Activated CD4-positive, alpha-beta T cell treated with anti-CD3 and anti-CD28 coated beads, Interleukin-2, amount 50 U/mL, for 1 hour (primary cell): Measurements from ENCODE around the gene EXD2.
A peak's percentile ranks its signal among the peaks of the same experiment; 100 is the strongest.
"Not testable (repeated sequence)": the region's sequence is repeated elsewhere in the genome, so short reads cannot be mapped to it uniquely, and the experiment has no call there.

Experiments used
- DNase-seq: peaks from one replicate; pipeline ENCODE4 v3.0.0-alpha.2; 2020

EXD2 gene

DNA sequence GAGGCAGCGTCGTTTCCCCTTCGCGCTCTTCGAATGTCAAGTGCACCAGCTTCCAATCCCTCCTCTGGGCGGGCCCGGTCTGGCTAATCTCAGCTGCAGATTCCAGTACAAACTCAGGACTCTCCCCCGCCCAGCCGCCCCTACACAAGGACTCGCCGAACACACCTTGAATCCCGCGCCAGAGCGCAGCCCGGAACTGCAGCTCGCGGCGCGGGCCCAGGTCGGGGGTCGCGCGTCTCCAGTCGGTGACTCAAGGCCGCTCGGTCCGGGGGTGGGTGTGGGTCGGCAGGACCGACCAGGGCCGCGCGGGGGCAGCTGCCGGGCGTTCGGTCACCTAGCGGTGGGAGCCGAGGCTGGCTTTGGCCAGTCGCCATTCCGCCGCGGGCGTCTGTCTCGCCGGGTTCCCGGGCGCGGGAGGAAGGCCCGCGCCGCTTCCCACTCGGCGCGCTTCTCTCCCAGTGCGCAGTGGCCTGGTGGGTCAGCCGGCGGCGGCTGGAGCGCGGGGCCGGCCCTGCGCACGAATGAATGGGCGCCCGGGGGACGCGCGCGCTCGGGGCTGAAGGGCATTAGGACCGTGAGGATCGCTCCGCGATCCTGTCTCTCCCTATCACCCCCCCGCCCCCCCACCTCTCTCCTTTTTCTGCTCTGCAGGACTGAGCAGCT lies 68.4 kb downstream of the EXD2 start, which contains the start of gene GALNT16:
Gene GALNT16 (plus strand): TSS at position 632 of the 663 bp plus-strand sequence. CDS start 133 bp downstream, outside the sequence.
- DNase-seq = no peak

DNA sequence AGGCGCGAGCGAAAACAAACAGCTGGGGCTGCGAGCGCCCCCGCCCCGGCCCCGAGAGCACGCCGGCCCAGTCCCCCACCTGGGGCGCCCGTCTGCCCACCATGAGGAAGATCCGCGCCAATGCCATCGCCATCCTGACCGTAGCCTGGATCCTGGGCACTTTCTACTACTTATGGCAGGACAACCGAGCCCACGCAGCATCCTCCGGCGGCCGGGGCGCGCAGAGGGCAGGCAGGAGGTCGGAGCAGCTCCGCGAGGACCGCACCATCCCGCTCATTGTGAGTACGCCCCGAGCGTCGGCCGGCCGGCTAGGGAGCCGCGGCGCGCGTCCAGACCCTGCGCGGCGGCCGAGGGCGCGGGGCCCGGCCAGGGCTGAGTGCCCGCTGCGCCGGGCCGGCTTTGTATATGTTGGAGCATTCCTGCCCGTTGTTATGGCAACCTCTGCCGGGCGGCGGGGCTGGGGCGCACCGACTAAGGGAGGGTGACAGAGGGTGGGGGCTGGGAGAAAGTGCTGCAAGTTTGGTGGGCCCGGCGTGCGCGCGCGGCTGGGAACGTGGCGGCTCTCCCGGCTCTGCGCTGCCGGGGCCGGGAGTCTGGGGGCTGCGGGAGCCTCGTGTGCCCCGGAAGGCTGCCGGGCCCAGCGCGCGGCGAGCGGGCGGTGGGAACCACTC lies 69.0 kb downstream of the EXD2 start:
- DNase-seq = no peak

DNA sequence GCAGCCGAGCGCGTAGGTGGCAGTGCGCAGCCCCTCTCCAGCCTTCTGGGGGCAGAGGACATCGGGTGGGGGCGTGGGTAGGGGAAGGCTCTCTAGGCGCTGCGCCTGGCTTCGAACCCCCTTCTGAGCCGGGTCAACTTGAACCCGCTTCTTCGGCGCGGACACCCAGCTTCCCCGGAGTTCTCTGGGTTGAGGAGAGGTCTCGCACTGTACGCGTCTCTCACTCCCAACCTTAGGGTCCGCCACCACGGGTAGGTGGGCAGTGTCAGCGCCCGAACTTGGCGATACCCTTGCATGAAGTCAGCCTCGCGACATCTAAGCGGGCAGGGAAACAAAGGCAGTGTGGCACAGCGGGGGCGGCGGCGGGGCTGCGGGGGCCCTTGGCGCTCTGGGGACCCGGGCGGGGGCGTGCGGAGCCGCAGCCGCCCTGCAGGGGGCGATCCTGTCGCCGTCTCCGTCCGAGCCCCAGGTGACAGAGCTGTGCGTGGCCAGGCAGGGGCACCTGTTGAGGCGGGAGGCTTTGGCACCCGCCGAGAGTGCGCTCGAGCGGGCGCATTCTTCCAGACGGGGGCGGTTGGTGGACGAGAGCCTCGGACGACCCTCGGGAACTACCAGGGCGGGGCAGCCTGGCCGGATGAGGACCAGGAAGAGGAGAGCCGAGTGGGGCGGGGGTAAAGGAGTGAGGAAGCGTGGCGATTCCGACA lies 69.7 kb downstream of the EXD2 start:
- peak; percentile 24 for DNase-seq

DNA sequence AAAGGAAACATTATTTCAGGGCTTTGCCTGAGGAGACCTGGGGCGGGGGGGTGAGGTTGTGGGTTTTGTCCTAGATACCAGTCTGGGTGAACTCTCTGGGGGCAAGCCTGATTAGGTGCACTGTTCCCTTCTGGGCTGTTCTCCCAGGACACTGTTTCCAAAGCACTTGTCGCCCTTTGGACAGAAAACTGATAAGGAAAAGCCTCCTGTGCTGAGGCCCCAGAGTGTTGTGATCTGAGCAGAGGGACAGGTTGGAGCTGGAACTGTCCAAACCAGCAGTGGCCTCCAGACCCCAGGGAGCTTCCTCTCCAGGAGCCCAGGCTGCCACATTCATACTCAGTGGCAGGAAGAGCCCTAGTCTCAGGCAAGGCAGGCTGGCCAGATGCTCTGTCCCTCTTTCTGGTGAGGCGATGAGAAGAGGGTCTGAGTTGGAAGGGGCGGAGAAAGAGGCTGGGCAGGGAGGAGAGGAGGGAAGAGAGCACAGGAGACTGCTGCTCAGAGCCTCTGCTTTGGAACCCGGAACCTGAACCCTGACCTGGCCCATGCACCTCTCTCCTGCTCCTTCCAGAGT lies 70.5 kb downstream of the EXD2 start:
- no peak for DNase-seq

DNA sequence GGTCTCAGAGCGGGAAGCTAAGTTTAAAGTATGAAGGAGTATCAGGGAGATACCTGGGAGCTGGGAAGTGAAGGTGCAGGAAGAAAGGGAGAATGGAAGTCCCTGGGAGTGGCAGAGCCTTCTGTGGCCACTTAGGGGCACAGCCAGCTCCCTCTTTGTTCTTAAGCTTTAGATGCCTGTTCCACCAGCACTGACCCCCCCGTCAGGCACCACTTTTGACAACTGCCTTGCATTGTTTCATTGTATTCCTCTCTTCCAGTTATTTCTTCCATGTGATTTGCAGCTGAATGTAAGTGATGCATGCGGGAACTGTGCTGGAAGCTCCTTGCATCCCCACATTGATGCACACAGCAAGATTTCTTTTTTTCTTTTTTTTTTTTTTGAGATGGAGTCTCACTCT lies 71.2 kb downstream of the EXD2 start:
- no peak for DNase-seq

DNA sequence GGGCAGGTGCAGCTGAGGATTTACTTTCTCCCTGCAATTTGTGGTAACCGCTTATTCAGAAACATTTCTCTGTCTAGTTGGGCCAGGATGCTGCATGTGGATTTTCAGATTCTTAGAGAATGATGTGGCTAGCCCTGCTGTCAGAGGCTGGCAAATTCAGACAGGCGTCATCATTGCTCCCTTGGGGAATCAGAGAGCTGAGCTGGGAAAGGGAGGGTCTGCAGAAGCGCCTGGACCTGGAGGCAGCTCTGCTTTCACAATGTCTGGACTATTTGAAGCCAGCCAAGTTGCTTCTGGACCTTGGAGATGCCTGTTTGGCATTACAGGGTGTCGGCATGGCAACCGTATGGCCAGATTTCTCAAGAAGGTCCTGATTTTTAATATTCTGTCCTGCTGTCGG lies 72.1 kb downstream of the EXD2 start:
- no peak for DNase-seq

DNA sequence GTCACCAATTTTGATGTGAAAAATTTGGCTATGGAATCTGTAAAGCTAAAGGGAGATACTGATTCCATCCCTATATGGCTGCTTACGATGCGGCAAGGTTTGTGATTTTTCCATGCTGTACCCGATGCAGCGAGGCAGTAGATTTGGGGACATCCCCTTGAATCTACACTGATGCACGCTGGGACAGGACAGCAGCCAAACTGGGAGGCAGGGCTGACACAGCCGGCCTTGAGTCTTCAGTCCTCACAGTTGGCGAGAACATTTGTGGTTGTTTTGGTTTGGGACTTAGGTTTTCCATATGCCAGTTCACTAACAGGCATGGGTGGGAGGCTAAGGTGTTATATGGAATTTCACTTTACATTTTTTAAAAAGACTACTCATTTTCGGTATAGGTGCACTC lies 72.5 kb downstream of the EXD2 start:
- DNase-seq = no peak

DNA sequence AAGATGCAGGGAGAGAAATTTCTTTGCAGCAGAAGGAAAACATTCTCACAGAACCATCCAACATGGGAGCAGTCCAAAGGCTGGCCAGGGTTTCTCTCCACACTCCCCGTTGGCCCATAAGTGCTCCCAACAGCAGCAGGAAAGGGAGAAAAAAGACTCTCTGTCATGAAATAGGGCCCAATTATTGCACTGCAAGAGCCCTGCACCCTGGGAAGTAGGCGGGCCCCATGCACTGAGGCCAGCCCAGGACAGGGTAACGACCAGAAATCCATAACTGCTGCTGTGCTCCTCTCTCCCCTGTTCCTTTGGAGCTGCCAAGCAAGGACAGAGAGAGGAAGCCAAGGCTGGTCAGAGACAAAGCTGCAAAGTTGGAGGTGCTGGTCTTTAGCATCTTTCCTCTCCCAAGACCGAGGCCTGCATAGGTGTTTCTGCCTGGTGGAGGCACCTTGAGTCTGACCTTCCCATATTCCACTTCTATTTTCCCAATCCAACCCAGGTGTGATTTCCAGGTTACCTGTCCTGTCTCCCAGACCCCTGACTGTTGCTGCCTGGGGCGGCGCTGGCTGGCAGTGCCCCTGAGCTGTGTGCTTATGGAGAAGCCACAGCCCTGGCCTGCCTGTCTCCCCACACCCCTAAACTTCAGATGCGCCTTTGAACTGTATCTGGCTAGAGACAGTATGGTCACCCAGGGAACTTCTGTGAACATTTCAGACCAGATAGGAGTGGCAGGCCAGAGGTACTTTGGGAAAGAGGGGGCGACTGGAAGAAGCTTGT lies 75.5 kb downstream of the EXD2 start:
- no peak for DNase-seq

DNA sequence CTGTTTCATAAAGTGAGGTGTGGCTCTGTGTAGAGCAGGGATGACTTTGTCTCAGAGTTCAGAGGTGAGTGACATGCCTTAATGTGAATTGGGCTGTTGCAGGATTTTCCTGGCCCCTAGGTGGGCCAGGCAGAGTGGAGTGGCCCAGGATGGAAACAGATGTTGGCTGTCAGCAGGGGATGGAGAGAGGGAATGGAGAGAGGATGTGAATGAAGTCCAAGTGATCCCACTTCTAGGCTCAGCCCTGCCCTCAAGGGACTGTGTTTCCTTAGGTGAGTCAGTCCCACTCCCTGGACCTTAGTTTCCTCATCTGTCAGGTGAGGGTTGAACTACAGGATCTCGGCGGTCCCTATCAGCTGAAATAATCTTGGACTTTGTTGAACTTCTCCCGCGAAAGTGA lies 76.2 kb downstream of the EXD2 start:
- DNase-seq = no peak

DNA sequence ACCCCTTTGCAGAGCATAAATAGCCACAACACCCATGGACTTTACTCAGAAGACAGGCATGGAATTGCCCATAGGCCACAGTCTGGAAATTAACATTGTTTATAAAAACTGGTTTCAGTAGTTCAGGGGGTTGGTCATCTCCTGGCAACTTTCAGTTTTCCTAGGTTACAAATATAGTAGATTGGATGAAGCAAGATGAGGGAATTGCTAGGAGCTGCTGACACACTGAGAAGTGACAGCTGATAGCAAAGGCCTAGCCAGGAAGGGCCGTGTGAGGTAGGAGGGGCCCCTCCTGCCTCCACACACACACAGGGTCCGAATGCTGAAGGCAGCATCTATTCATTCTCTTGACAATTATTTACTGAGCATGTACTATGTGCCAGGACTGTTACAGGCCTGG lies 76.9 kb downstream of the EXD2 start:
- DNase-seq = no peak

DNA sequence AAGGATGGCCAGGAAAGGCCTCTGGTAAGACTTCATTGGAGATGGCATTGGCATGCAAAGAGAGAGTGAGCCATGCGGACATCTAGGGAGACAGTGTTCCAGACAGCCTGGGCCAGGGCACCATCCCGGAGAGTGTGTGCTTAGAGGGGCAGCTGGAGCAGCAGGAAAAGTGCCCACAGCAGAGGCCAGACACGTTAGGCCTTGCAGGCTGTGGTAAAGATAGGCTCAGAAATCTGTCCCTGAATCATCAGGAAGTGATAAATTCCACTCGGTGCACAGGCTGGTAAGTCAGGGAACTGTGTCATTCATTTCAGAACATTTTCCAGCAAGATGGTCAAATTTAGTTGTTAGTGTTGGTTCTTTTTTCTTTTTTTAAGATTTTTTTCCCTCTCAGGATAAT lies 77.5 kb downstream of the EXD2 start:
- DNase-seq = no peak

DNA sequence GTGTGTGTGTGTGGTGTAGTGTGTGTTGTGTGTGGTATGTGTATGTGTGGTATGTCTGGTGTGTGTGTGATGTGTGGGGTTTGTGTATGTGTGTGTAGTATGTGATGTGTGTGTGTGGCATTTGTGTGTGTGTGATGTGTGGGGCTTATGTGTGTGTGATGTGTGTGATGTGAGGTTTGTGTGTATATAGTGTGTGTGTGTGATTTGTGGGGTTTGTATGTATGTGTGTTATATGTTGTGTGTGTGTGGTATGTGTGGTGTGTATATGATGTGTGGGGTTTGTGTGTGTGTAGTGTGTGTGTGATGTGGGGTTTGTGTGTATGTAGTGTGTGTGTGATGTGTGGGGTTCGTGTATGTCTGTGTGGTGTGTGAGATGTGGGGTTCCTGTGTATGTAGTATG lies 78.1 kb downstream of the EXD2 start:
- DNase-seq = no peak

DNA sequence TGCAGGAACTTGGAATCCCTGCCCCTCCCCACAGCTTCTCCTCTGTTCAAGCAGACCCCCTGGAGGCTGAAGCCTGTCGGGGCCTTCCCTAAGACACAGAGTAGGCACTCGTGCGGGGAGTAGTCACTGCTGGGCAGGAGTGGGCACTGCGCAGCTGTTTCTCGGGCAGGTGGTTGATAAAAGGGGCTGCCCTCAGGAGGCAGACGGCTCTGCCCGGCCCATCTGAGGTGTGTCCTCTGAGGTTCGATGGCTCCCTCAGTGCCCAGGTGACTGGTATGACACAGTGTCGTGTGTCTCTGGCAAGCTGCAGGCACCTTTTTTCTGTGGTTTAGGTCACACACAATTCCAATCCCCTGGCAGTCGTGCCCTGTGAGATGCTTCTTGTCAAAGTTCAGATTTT lies 78.8 kb downstream of the EXD2 start:
- DNase-seq = no peak

DNA sequence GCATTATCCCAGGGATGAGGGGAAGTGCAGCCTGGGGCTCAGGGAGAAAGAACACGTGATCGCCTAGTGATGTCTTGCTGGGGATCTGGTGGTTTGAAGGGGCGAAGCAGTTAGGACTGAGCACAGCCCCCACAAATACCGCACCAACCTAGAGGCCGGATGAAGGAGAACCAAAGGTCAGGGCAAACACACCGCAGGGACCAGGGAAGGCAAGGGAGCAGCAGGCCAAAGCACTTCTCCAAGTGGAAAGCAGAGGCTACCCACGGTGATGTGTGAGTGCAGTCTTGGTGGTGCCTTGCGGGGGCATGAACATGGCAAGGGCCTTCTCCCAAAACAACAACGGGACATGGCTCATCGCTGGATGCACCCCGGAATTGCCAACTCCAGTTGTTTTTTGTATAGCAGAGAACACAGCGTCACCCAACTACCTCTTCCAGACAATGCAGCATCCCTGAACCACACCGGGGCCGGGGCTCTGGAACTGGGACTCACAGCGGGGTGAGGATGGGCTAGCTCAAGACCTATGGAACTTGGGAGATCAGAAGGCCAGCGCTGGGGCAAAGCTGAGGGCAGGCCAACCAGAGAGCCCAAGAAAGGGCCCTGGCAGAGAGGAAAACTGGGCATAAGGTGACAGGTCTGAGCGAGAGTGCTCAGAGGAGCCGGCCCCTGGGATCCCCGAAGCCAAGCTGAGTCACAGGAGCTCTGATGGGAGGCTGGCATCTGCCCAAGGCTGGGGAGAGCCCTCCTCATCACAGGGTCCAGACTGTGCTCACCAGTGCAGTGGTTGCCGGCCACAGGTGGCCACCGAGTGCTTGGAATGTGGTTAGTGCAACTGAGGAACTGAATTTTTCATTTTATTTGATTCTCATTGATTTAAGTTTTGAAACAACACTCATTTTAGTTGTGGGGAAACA lies 79.8 kb downstream of the EXD2 start:
- DNase-seq = no peak

DNA sequence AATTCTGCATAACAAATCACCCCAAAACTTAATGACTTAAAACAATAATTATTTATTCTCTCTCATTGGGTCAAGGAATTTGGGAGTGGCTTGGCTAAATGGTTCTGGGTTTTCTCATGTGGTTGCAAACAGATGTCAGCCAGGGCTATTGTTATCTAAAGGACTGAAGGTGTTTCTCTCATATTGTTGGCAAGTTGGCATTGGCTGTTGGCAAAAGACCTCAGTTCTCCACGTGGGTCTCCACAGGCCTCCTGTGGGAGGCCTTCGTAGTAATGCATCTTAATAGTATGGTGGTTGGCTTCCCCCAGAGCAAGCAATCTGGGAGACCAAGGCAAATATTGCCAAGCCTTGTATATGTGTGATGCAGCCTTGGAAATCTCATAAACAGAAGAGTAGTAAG lies 83.0 kb downstream of the EXD2 start:
- no peak for DNase-seq

DNA sequence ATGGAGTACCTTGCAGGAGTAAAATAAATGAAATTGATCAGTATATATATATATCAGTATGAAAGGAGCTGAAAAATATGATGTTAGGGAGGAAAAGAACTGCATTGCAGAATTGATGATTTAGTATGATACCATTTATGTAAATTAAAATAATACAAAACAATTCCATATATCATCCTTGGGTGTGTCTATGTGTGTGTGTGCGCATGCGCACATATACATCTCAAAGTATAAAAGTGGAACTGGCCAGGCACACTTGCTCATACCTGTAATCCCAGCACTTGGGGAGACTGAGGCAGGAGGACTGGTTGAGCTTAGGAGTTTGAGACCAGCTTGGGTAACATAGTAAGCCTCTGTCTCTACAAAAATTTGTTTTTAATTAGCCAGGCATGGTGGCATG lies 84.0 kb downstream of the EXD2 start:
- DNase-seq = no peak

DNA sequence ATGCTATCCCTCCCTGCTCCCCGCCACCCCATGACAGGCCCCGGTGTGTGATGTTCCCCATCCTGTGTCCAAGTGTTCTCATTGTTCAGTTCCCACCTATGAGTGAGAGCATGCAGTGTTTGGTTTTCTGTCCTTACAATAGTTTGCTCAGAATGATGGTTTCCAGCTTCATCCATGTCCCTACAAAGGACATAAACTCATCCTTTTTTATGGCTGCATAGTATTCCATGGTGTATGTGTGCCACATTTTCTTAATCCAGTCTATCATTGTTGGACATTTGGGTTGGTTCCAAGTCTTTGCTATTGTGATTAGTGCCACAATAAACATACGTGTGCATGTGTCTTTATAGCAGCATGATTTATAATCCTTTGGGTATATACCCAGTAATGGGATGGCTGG lies 86.1 kb downstream of the EXD2 start:
- DNase-seq = not testable (repeated sequence)

DNA sequence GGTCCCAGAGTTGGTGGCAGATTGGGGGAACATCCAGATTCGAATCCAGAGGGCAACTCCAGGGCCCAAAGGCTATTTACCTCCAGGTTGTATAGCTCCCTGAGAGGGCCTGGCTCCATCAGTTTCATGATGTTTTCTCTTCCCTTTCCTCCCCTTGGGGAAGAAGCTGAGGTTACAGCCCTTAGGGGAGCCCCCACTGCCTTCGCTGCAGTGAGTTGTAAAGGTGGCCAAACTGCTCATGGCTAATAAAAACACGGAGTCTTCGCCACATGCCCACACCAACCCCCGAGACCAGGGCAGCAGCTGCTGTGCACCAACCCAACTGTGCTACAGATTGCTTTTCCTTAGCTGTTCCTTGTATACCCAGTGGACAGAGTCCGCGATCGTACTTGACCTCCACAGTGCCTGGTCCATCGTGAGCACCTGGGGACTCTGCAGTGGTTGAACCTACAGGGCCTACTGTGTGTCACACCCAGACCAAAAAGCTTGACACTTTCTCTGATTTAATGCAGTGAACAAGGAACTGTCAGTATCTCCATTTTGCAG lies 89.5 kb downstream of the EXD2 start:
- DNase-seq = no peak

DNA sequence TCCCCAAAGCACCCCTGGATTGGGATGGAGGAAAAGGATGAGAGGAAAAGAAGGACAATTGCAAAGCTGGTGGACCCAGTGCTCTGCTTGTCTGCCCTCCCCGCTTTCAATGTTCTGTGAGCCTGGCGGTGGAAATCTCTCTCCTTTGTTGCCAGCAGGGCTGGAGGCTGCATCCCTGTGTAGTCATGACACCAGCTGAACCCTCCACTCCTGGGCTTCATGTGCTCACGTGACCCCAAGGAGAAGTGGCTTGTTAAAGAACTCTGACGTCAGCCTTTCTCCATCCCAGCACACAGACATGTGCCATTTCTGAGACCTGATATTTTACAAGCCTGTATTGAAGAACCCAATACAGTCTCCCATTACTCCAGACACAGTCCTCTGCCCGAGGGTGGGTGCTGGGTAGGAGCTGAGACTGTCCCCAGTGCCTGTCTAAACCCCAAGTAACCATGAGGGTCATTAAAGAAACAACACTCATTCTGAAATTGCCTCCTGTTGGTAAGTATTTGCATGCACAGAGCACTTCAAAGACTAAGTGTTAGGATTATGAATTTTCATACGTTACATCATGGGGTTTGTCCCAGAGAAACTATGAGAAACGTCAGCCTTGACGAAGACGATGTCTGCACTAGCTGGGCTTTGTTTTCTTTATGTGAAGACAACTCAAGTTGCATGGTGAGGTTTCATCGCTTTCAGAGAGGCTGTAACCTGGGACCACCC lies 90.3 kb downstream of the EXD2 start:
- DNase-seq = no peak

DNA sequence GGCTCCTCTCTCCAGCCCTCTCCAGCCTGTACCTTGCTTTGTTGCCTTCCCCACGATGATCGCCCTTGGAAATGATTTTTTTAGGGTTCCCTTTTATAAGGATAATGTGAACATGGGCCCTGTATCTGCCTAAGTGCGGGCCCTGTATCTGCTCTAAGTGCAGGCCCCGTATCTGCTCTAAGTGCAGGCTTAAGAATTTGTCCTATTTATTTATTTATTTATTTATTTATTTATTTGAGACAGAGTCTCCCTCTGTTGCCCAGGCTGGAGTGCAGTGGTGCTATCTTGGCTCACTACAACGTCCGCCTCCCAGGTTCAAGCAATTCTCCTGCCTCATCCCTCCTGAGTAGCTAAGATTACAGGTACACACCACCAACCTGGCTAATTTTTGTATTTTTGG lies 91.2 kb downstream of the EXD2 start:
- DNase-seq = no peak

DNA sequence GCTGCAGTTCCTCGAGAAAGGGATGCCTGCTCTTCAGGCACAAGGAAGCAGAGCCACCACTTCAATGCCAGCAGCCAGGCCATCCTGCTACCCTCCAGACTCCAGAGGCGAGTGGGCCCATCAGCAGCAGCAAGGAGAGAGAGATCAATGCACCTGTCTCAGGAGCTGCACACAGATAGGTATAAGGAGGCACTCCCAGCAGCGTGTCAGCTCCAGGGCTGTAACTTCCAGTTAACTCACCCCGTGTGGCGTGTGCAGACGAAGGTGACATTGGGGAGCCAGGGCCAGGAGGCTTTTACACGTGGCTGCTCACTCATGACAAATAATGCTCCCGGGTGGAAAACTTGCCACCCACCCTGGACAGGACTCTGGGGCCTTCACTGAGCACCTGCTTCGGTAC lies 92.9 kb downstream of the EXD2 start:
- DNase-seq = no peak
